A673 (cell line): Measurements from ENCODE around the gene HACD2. TPM values are rescaled to one million over a fixed set of nuclear protein-coding genes. Genes with fewer than 3 reads are reported as not detected.

ENCODE experiments used
- BruUV-seq: library from RNA; stranded (reverse); fragments of 400-500 nt; replicated peaks from 2 replicates; lab custom pipeline; 2021; lab: Mats Ljungman, UMichigan
- CTCF ChIA-PET: fragments of 300-600 bp; sonication (Branson Sonifier 250); formaldehyde crosslinking; loops from one replicate; lab custom pipeline; 2022; ENCODE audit warnings: antibody characterized with exemption; lab: Charles Lee
- POLR2A ChIA-PET: fragments of 300-600 bp; sonication (Branson Sonifier 250); formaldehyde crosslinking; loops from one replicate; lab custom pipeline; 2022; ENCODE audit warnings: antibody characterized with exemption; ENCODE audit not compliant: low non-redundant PET; lab: Charles Lee
- DNase-seq: peaks from one replicate; pipeline ENCODE4 v3.0.0-alpha.2; 2015; ENCODE audit warnings: low spot score
- H3K27ac ChIP-seq: fragments of 200-600 bp; sonication (generic); 2 replicates; pipeline ENCODE4 v1.5.1; 2016; ENCODE audit warnings: mixed run types, low read depth, mild to moderate bottlenecking, mixed read lengths, antibody characterized with exemption, low read length; ENCODE audit not compliant: poor library complexity, severe bottlenecking
- H3K27me3 ChIP-seq: fragments of 200-600 bp; sonication (generic); replicated peaks from 2 replicates; pipeline ENCODE4 v1.6.1; 2017; ENCODE audit warnings: mixed run types, low read depth, mild to moderate bottlenecking, mixed read lengths, antibody characterized with exemption, low read length; ENCODE audit not compliant: insufficient read depth, poor library complexity
- H3K36me3 ChIP-seq: fragments of 200-600 bp; sonication (generic); 2 replicates; pipeline ENCODE4 v1.6.1; 2016; ENCODE audit warnings: mixed run types, mild to moderate bottlenecking, mixed read lengths, antibody characterized with exemption, low read length; ENCODE audit not compliant: insufficient read depth, poor library complexity, severe bottlenecking
- H3K4me1 ChIP-seq: fragments of 200-600 bp; sonication (generic); 2 replicates; pipeline ENCODE4 v1.6.1; 2017; ENCODE audit warnings: mixed run types, mild to moderate bottlenecking, mixed read lengths, antibody characterized with exemption, low read length; ENCODE audit not compliant: insufficient read depth, poor library complexity, severe bottlenecking
- H3K4me3 ChIP-seq: fragments of 200-600 bp; sonication (generic); 2 replicates; pipeline ENCODE4 v1.5.1; 2016; ENCODE audit warnings: low read depth, mixed run types, mild to moderate bottlenecking, mixed read lengths, low read length; ENCODE audit not compliant: poor library complexity, severe bottlenecking
- H3K9me3 ChIP-seq: fragments of 200-600 bp; sonication (generic); 2 replicates; pipeline ENCODE4 v1.6.1; 2016; ENCODE audit warnings: mixed run types, low read depth, mild to moderate bottlenecking, mixed read lengths, antibody characterized with exemption, low read length; ENCODE audit not compliant: poor library complexity, severe bottlenecking
- EZH2 ChIP-seq: fragments of 200-600 bp; sonication (generic); IDR thresholded peaks from 2 replicates; pipeline ENCODE4 v1.6.1; 2017; ENCODE audit warnings: borderline replicate concordance, low read depth, mild to moderate bottlenecking, mixed read lengths, antibody characterized with exemption, low read length; ENCODE audit not compliant: poor library complexity, severe bottlenecking
- intact Hi-C: fragments of 100-400 bp; cut with micrococcal nuclease; formaldehyde crosslinking; loops from one replicate; pipeline ENCODE4 v1.10.0; 2022; ENCODE audit not compliant: unreplicated experiment
- total RNA-seq: library from RNA; stranded (reverse); gene quantifications from 2 replicates; pipeline ENCODE4 v1.2.3, GENCODE V29; 2021
- TF ChIP-seq, protein P1 (sequence below): fragments of 300-800, 200-600 bp; sonication (generic); conservative IDR thresholded peaks from 2 replicates; pipeline ENCODE4 v1.5.1; 2017; ENCODE audit warnings: low read depth, mild to moderate bottlenecking, antibody characterized with exemption, low read length, moderate library complexity, mixed read lengths

Gene HACD2
- total RNA-seq, 1 experiment from 2014 or later: 49.3 TPM

DNA sequence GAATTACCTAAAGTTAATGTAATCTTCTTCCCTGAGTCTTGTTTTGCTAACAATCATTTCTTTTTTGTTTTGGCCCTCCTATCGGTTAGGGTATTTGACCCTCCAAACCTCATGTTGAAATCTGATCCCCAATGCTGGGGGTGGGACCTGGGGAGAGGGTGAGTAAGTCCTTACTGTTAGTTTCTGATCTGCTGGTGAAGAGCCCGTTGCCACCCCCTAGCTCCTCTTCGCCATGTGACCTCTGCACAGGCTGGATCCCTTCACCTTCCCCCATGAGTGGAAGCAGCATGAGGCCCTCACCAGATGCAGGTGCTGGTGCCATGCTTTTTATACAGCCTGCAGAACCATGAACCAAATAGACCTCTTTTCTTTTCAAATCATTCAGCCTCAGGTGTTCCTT, 73.1 kb downstream of the HACD2 start:
- CTCF ChIA-PET: no interaction called here
- no peak overlapping the region for H3K27ac ChIP-seq
- no peaks in the 10 kb centered on the region for H3K4me1 ChIP-seq
- DNase-seq: no peak
- H3K4me3 ChIP-seq: no peak overlapping the region
- H3K27me3 ChIP-seq: no peaks in the 10 kb centered on the region
- H3K9me3 ChIP-seq: no peaks in the 10 kb centered on the region
- TF ChIP-seq, protein P1, sequence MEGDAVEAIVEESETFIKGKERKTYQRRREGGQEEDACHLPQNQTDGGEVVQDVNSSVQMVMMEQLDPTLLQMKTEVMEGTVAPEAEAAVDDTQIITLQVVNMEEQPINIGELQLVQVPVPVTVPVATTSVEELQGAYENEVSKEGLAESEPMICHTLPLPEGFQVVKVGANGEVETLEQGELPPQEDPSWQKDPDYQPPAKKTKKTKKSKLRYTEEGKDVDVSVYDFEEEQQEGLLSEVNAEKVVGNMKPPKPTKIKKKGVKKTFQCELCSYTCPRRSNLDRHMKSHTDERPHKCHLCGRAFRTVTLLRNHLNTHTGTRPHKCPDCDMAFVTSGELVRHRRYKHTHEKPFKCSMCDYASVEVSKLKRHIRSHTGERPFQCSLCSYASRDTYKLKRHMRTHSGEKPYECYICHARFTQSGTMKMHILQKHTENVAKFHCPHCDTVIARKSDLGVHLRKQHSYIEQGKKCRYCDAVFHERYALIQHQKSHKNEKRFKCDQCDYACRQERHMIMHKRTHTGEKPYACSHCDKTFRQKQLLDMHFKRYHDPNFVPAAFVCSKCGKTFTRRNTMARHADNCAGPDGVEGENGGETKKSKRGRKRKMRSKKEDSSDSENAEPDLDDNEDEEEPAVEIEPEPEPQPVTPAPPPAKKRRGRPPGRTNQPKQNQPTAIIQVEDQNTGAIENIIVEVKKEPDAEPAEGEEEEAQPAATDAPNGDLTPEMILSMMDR: no peak
- TF ChIP-seq EZH2: no peak
- intact Hi-C loops: no loop called here
- POLR2A ChIA-PET: no interaction called here
- H3K36me3 ChIP-seq: no peaks in the 10 kb centered on the region
- no TSS peak for BruUV-seq

DNA sequence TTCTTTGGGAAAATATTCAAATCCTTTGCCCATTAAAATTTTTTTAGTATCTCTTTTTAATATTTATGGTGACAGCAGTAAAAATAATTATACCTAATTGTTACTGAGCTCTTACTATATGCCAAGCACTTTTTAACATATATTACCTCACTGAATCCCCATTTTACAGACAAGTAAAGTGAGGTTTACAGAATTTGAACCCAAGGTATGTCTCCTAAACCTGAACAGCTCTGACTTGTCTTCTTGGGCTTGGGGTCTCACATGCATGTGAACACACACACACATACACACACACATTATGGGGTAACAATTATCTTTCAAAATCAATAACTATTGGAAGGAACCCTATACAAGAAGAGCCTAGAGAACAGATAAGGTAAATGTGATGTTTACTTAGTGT, 73.8 kb downstream of the HACD2 start:
- Histone ChIP-seq H3K4me1 (no peaks in the 10 kb centered on the region), H3K9me3 (no peaks in the 10 kb centered on the region), H3K36me3 (no peaks in the 10 kb centered on the region), H3K27ac (no peak overlapping the region), H3K4me3 (no peak overlapping the region), H3K27me3 (no peaks in the 10 kb centered on the region)
- CTCF ChIA-PET: interaction anchor here (0.6 kb wide), 1 partner anchor 479 kb away, joined by 4 read pairs; no protein-coding TSS in a partner anchor
- BruUV-seq: no TSS peak
- POLR2A ChIA-PET: no interaction called here
- TF ChIP-seq, protein P1: no peak
- no peak for TF ChIP-seq EZH2
- intact Hi-C loops: no loop called here
- no peak for DNase-seq

DNA sequence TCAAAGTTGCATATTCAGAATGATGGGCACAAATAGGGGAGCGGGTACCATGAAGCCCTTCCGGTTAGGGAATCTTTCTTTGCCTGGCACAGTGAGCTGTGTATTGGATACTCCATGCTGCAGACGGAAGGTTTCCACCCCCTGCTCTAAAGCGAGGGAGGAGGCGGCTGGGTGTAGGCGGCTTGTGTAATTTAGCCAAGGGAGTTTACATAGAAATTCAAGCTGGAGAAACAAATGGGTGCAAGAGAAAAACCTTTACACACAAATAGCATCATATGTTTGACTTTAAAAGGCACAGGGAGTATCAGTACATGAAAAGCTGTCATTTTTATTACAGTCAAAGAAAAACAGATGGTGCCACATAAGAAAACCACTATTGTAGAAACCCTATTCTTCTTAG, 76.7 kb downstream of the HACD2 start:
- intact Hi-C loops: no loop called here
- Histone ChIP-seq H3K27me3 (no peaks in the 10 kb centered on the region), H3K4me1 (no peaks in the 10 kb centered on the region), H3K4me3 (no peak overlapping the region), H3K9me3 (no peaks in the 10 kb centered on the region), H3K27ac (no peak overlapping the region), H3K36me3 (no peaks in the 10 kb centered on the region)
- ChIA-PET CTCF (no interaction called here), POLR2A (no interaction called here)
- DNase-seq: no peak
- no TSS peak for BruUV-seq
- no peak for TF ChIP-seq EZH2
- TF ChIP-seq, protein P1: no peak
